ENCODE data around the gene ARHGEF12. TPM values are rescaled to one million over a fixed set of nuclear protein-coding genes. Genes with fewer than 3 reads are reported as not detected.

ARHGEF12 gene
- polyA plus RNA-seq, 2 of the 4 experiments (the other 2 are of a cell fraction): 16.7 to 27.2 TPM

GRCh38 chr11:120385110-120385509 lies 48.9 kb downstream of the ARHGEF12 start (continued):
- TF ChIP-seq, protein P1, sequence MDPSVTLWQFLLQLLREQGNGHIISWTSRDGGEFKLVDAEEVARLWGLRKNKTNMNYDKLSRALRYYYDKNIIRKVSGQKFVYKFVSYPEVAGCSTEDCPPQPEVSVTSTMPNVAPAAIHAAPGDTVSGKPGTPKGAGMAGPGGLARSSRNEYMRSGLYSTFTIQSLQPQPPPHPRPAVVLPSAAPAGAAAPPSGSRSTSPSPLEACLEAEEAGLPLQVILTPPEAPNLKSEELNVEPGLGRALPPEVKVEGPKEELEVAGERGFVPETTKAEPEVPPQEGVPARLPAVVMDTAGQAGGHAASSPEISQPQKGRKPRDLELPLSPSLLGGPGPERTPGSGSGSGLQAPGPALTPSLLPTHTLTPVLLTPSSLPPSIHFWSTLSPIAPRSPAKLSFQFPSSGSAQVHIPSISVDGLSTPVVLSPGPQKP (IDR thresholded peaks at IDR 0.05; ENCODE audit: low read depth, low read length): no peak
- no peak for TF ChIP-seq KDM1A (IDR thresholded peaks at IDR 0.05; ENCODE audit: low read depth)

DNA sequence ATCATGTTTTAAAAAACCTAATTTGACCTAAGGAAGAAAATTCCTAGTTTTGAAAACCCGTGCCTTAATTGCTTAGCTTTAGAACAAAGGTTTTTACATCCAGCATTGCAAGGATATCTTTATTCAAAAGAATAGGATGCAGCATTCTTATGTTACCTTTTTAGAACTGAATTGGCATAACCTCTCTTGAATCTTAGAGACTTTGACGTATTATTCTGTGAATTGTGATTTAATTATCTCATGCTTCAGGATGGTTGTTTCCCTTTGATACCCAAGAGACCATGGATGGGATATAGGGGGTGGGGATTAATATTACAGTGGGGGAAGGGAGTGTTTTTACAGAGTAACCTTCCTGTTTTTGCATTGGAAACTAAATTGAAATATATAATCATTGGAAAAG lies 49.4 kb downstream of the ARHGEF12 start:
- H3K4me3 ChIP-seq: no peak overlapping the region
- ChIA-PET CTCF (no interaction called here), POLR2A (no interaction called here)
- FAIRE-seq: no peak
- TF ChIP-seq POLR2AphosphoS2 (conservative IDR thresholded peaks at IDR 0.05; ENCODE audit: low read length) (no peak), FOSL2 (IDR thresholded peaks at IDR 0.05) (no peak), FOSL2 (CRISPR knock-in tag; IDR thresholded peaks at IDR 0.05) (no peak), KDM1A (IDR thresholded peaks at IDR 0.05; ENCODE audit: low read depth) (no peak), GATA3 (IDR thresholded peaks at IDR 0.05; ENCODE audit: borderline replicate concordance) (no peak), HOXA7 (CRISPR knock-in tag; IDR thresholded peaks at IDR 0.05) (no peak), PHF8 (IDR thresholded peaks at IDR 0.05; ENCODE audit: borderline replicate concordance, low read depth) (no peak), HEYL (CRISPR knock-in tag; IDR thresholded peaks at IDR 0.05) (no peak), NR3C1 (IDR thresholded peaks at IDR 0.05) (no peak), RFX5 (IDR thresholded peaks at IDR 0.05) (no peak), MAFK (IDR thresholded peaks at IDR 0.05; ENCODE audit: partially characterized antibody) (no peak), JUNB (IDR thresholded peaks at IDR 0.05) (no peak), HDAC2 (IDR thresholded peaks at IDR 0.05) (no peak), CTCF (IDR thresholded peaks at IDR 0.05) (no peak), NFE2L2 (conservative IDR thresholded peaks at IDR 0.05; ENCODE audit: low read length) (no peak), REST (IDR thresholded peaks at IDR 0.05) (no peak)
- no peak for ATAC-seq
- H3K9me3 ChIP-seq: peaks cover 6% of the 10 kb centered on the region; the same call in 1 of the 3 replicates
- no peak overlapping the region for H3K27ac ChIP-seq
- 82% methylated on average over 2 of the region's 2 CpGs for WGBS (ENCODE audit: missing lambda C conversion rate)
- no peak for DNase-seq (ENCODE audit: low read depth in 1 of 2, low spot score in 1 of 2)
- H3K4me1 ChIP-seq: peaks cover 77% of the 10 kb centered on the region
- no peak overlapping the region for H3K4me2 ChIP-seq

DNA sequence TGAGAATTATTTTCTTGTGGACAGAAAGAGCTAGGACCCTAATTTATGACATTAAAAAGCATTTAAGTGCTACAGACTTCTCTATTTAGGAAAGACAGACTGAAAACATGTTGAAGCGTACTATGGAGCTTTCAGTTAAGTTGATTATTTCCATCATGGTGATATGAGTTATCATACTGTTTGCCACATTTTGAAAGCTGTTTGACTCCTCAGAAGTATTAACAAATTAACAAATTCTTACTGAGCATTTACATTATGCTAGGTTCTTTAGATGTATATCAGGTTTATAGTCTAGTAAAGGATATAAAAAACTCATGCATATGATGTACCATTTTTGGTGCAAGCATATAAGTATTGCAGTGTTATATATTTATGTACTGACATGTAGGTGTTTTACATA lies 50.1 kb downstream of the ARHGEF12 start:
- DNase-seq (ENCODE audit: low read depth in 1 of 2, low spot score in 1 of 2) (no peak), FAIRE-seq (no peak), ATAC-seq (no peak)
- 93% methylated on average over 1 of the region's 1 CpG for WGBS (ENCODE audit: missing lambda C conversion rate)
- no peak overlapping the region for H3K4me2 ChIP-seq
- POLR2A ChIA-PET: no interaction called here
- no peak overlapping the region for H3K27ac ChIP-seq
- CTCF ChIA-PET: interaction anchor here (0.7 kb wide), 1 partner anchor 9 kb away, joined by 3 read pairs; no protein-coding TSS in a partner anchor
- peaks cover 6% of the 10 kb centered on the region; the same call in 1 of the 3 replicates for H3K9me3 ChIP-seq
- H3K4me3 ChIP-seq: no peak overlapping the region
- TF ChIP-seq HES2 (IDR thresholded peaks at IDR 0.05) (no peak), SREBF2 (IDR thresholded peaks at IDR 0.05) (no peak), NR3C1 (IDR thresholded peaks at IDR 0.05) (no peak), CHD4 (IDR thresholded peaks at IDR 0.05; ENCODE audit: borderline replicate concordance) (no peak), EHMT2 (IDR thresholded peaks at IDR 0.05; ENCODE audit: low read depth) (no peak), RARB (CRISPR knock-in tag; IDR thresholded peaks at IDR 0.05) (no peak), SMC3 (IDR thresholded peaks at IDR 0.05) (no peak), RAD21 (conservative IDR thresholded peaks at IDR 0.05 in 1 of 2, IDR thresholded peaks at IDR 0.05 in 1 of 2) (no peak), KDM5A (IDR thresholded peaks at IDR 0.05) (no peak), MAX (IDR thresholded peaks at IDR 0.05) (no peak), CEBPB (IDR thresholded peaks at IDR 0.05) (no peak), FOSL2 (IDR thresholded peaks at IDR 0.05) (no peak), FOSL2 (CRISPR knock-in tag; IDR thresholded peaks at IDR 0.05) (no peak)
- peaks cover 77% of the 10 kb centered on the region for H3K4me1 ChIP-seq
